Mucosa of descending colon (tissue), 3 donors: ENCODE measurements around the gene NKD1. TPM values are rescaled to one million over a fixed set of nuclear protein-coding genes. Genes with fewer than 3 reads are reported as not detected.

Experiments
- ATAC-seq: fragments of 200-7000 bp; cut with Tn5 transposase; one replicate; pipeline ENCODE4 v1.9.1; 2020; ENCODE audit warnings: mild to moderate bottlenecking, moderate library complexity
- DNase-seq, 3 donors: peaks; one replicate each; pipeline ENCODE4 v3.0.0-alpha.2; 2020
- H3K36me3 ChIP-seq: fragments of 200-600 bp; one replicate; pipeline ENCODE4 v1.8.0; 2021; ENCODE audit warnings: low read depth, mild to moderate bottlenecking
- H3K4me1 ChIP-seq: fragments of 200-600 bp; one replicate; pipeline ENCODE4 v1.8.0; 2021; ENCODE audit warnings: low read depth, mild to moderate bottlenecking
- H3K4me3 ChIP-seq: fragments of 200-600 bp; one replicate; pipeline ENCODE4 v1.8.0; 2021; ENCODE audit warnings: mild to moderate bottlenecking
- H3K9me3 ChIP-seq: fragments of 200-600 bp; one replicate; pipeline ENCODE4 v1.8.0; 2021; ENCODE audit warnings: mild to moderate bottlenecking
- CTCF ChIP-seq: fragments of 200-600 bp; IDR thresholded peaks from one replicate; pipeline ENCODE4 v1.8.0; 2022; ENCODE audit warnings: antibody characterized with exemption, mild to moderate bottlenecking
- intact Hi-C, 2 donors: fragments of 100-400 bp; cut with DNase I in 1 of 2; cut with micrococcal nuclease in 1 of 2; formaldehyde crosslinking; loops; one replicate each; pipeline versions ENCODE4 v1.11.0 to v1.11.1; 2022; cut with DNase I, micrococcal nuclease
- total RNA-seq, 3 donors: library from RNA; stranded (reverse); fragmentation: NEBNext Ultra II Directional in 2 of 3; extraction: Animal tissue kit (Norgen Biotek cat#: 25700) in 2 of 3; gene quantifications; one replicate each; pipeline versions ENCODE4 v1.2.1 to v1.2.4, GENCODE V29; 2021 to 2023
- donor health status: DM: no; HTN: no; CAD: no; lungs with moderate emphysema.
- donor health status: DM: no; HTN: no; CAD: no.
- donor health status: DM: no; HTN: yes; CAD: no.

NKD1 gene
- total RNA-seq, 3 donors from 2014 or later, result 1.6 to 28.0 (median 3.2) TPM

- H3K4me1 ChIP-seq, result no peaks in the 10 kb centered on the region
- ATAC-seq, result no peak
- no peak for TF ChIP-seq CTCF
- H3K9me3 ChIP-seq, result no peaks in the 10 kb centered on the region
- DNase-seq, result no peak
- intact Hi-C loops, result no loop called here
- no peaks in the 10 kb centered on the region for H3K36me3 ChIP-seq
- H3K4me3 ChIP-seq, result no peak overlapping the region
These were observed 32.1 kb downstream of the NKD1 start for GRCh38 chr16:50580180-50580798.

GRCh38 chr16:50581845-50582244 is 33.6 kb downstream of the NKD1 start:
- no peak for TF ChIP-seq CTCF
- Histone ChIP-seq H3K4me1 (no peaks in the 10 kb centered on the region), H3K4me3 (no peak overlapping the region), H3K9me3 (no peaks in the 10 kb centered on the region), H3K36me3 (no peaks in the 10 kb centered on the region)
- intact Hi-C loops, result no loop called here
- ATAC-seq, result no peak
- DNase-seq, result no peak

GRCh38 chr16:50583211-50583610 is 35.0 kb downstream of the NKD1 start:
- ATAC-seq (no peak), DNase-seq (no peak)
- Histone ChIP-seq H3K4me1 (no peaks in the 10 kb centered on the region), H3K4me3 (no peak overlapping the region), H3K36me3 (no peaks in the 10 kb centered on the region), H3K9me3 (no peaks in the 10 kb centered on the region)
- no peak for TF ChIP-seq CTCF
- intact Hi-C loops, result no loop called here

- intact Hi-C loops, result no loop called here
- no peaks in the 10 kb centered on the region for H3K4me1 ChIP-seq
- no peaks in the 10 kb centered on the region for H3K36me3 ChIP-seq
- no peak for ATAC-seq
- no peak for DNase-seq
- no peak overlapping the region for H3K4me3 ChIP-seq
- TF ChIP-seq CTCF, result no peak
- no peaks in the 10 kb centered on the region for H3K9me3 ChIP-seq
These were observed 36.0 kb downstream of the NKD1 start for GRCh38 chr16:50584033-50584722.

- intact Hi-C loops, result no loop called here
- Histone ChIP-seq H3K4me3 (no peak overlapping the region), H3K36me3 (no peaks in the 10 kb centered on the region), H3K9me3 (no peaks in the 10 kb centered on the region), H3K4me1 (no peaks in the 10 kb centered on the region)
- DNase-seq, result peak; percentile 38 to 74 (median 58)
- TF ChIP-seq CTCF, result no peak
- ATAC-seq, result peak; percentile 49
These were observed 37.2 kb downstream of the NKD1 start for GRCh38 chr16:50585331-50585776.
